ENCODE results near the gene SRP72.

DNA sequence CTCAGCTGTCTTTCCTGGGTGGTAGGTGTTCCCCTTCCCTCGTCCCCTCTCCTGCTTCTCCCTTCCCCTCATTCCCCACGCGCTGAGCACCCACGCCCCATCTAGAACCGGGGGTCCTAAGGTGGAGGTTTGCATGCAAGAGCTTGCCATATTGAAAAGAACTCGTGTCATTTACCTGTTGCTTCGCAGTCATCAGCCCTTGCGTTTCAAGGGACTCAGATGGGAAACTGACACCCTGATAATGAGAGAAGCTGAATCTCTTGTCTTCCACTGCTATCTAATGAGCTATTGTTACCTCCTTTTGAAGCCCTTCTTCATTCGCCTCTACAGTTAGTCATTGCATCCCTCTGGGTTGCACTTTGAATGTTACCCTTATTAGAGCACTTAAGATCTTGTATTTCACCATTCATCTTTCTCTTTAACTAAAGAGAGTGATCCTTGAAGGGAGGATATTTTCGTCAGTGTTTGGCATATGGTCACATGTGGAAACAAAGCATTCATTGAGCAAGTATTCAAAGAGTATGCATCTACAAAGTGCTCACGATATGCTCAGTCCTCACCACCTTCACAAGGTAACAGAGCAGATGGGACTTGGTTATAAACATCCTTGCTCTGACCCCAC lies 63.8 kb downstream of the SRP72 start:
- no peak for TF ChIP-seq GATA2 (CRISPR knock-in tag; IDR thresholded peaks at IDR 0.05)
- no peak for TF ChIP-seq RAD21 (IDR thresholded peaks at IDR 0.05; ENCODE audit: low read length)
- TF ChIP-seq, protein P1, sequence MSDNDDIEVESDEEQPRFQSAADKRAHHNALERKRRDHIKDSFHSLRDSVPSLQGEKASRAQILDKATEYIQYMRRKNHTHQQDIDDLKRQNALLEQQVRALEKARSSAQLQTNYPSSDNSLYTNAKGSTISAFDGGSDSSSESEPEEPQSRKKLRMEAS (IDR thresholded peaks at IDR 0.05; ENCODE audit: low read depth) = no peak
